ENCODE measurements around the gene ADAT3.
"Not testable (repeated sequence)": the region's sequence is repeated elsewhere in the genome, so short reads cannot be mapped to it uniquely, and the experiment has no call there.

- TF ChIP-seq YY1 (IDR thresholded peaks at IDR 0.05; ENCODE audit: insufficient read depth, insufficient read length); ZNF274 (IDR thresholded peaks at IDR 0.05; ENCODE audit: low read depth, low read length); SUZ12 (IDR thresholded peaks at IDR 0.05; ENCODE audit: extremely low read depth, insufficient read depth, insufficient read length): not testable (repeated sequence)
These were observed 23.7 kb upstream of the ADAT3 start for GRCh38 chr19:1881393-1882088.
